HepG2 (cell line): Measurements from ENCODE around the gene TFE3. TPM values are rescaled to one million over a fixed set of nuclear protein-coding genes. Genes with fewer than 3 reads are reported as not detected.

Source experiments
- CTCF ChIP-seq: sonication (generic); formaldehyde crosslinking; IDR thresholded peaks from 2 replicates; pipeline ENCODE4 v1.5.0; 2020; ENCODE audit warnings: mild to moderate bottlenecking, missing genetic modification reagents, moderate library complexity
- IKZF5 ChIP-seq: IDR thresholded peaks from 2 replicates; pipeline ENCODE4 v1.6.1; 2018; ENCODE audit warnings: missing genetic modification reagents, mild to moderate bottlenecking, missing compliant biosample characterization
- MIXL1 ChIP-seq: IDR thresholded peaks from 2 replicates; pipeline ENCODE4 v1.6.1; 2016
- PITX1 ChIP-seq: sonication (generic); formaldehyde crosslinking; IDR thresholded peaks from 2 replicates; pipeline ENCODE4 v1.5.1; 2020; ENCODE audit warnings: mild to moderate bottlenecking, missing genetic modification reagents
- RBAK ChIP-seq: sonication (generic); formaldehyde crosslinking; IDR thresholded peaks from 2 replicates; pipeline ENCODE4 v1.5.1; 2020; ENCODE audit warnings: mild to moderate bottlenecking, missing genetic modification reagents
- TSC22D2 ChIP-seq: sonication (generic); formaldehyde crosslinking; IDR thresholded peaks from 2 replicates; pipeline ENCODE4 v1.5.1; 2020; ENCODE audit warnings: missing genetic modification reagents, mild to moderate bottlenecking, borderline replicate concordance
- ZBED4 ChIP-seq: sonication (generic); formaldehyde crosslinking; IDR thresholded peaks from 2 replicates; pipeline ENCODE4 v1.4.0; 2020; ENCODE audit warnings: missing genetic modification reagents, borderline replicate concordance
- ZBTB39 ChIP-seq: sonication (generic); formaldehyde crosslinking; IDR thresholded peaks from 2 replicates; pipeline ENCODE4 v1.5.0; 2020; ENCODE audit warnings: missing genetic modification reagents
- ZNF687 ChIP-seq: sonication (generic); formaldehyde crosslinking; IDR thresholded peaks from 2 replicates; pipeline ENCODE4 v1.5.1; 2020; ENCODE audit warnings: mild to moderate bottlenecking, missing genetic modification reagents, moderate library complexity
- ZNF770 ChIP-seq: sonication (generic); formaldehyde crosslinking; IDR thresholded peaks from 2 replicates; pipeline ENCODE4 v1.5.0; 2020; ENCODE audit warnings: mild to moderate bottlenecking, missing genetic modification reagents
- ZNF83 ChIP-seq: sonication (generic); formaldehyde crosslinking; IDR thresholded peaks from 2 replicates; pipeline ENCODE4 v1.4.0; 2020; ENCODE audit warnings: missing genetic modification reagents, mild to moderate bottlenecking, borderline replicate concordance
- polyA plus RNA-seq, 8 experiments: library from polyadenylated mRNA; depleted of rRNA in 3 of 8; stranded (reverse) in 7 of 8; unstranded in 1 of 8; fragments of >200 nt; fragmentation: Illumina TruSeq in 4 of 8; extraction: Trizol in 4 of 8; gene quantifications; 2 replicates each; pipeline versions ENCODE4 v1.2.1 to v1.2.3, GENCODE V29; 2011 to 2016; ENCODE audit warnings: low read depth in 4 of 8, missing spikeins in 1 of 8, mixed read lengths in 1 of 8; ENCODE audit not compliant: insufficient read depth in 1 of 8
- total RNA-seq, 5 experiments: library from RNA; depleted of rRNA; stranded (reverse); fragments of >200 nt; fragmentation: Illumina TruSeq; extraction: Trizol; gene quantifications; 2 replicates each; pipeline ENCODE4 v1.2.3, GENCODE V29; 2016; ENCODE audit warnings: low read depth in 1 of 5

Gene TFE3
- total and polyA plus RNA-seq, 2 of the 13 experiments (the other 11 are each of a cell fraction or from before 2014, with no cell fraction given) = 8.3 to 12.3 TPM

GRCh38 chrX:49043220-49043986 lies at the start of gene TFE3 (continued):
- no peak for TF ChIP-seq ZBTB39 (CRISPR knock-in tag)
- no peak for TF ChIP-seq TSC22D2 (CRISPR knock-in tag)
- TF ChIP-seq ZNF83 = no peak
- no peak; the same call in 1 of the 2 replicates for TF ChIP-seq MIXL1 (CRISPR knock-in tag)
- TF ChIP-seq CTCF (CRISPR knock-in tag) = peak; percentile 89
- no peak for TF ChIP-seq RBAK (CRISPR knock-in tag)
- peak; percentile 32; the same call in 1 of the 2 replicates for TF ChIP-seq ZNF770 (CRISPR knock-in tag)
- TF ChIP-seq ZNF687 = peak; percentile 58; the same call in 1 of the 2 replicates
- TF ChIP-seq IKZF5 (CRISPR knock-in tag) = no peak
- no peak for TF ChIP-seq ZBED4 (CRISPR knock-in tag)
- peak; percentile 28; the same call in 1 of the 2 replicates for TF ChIP-seq PITX1 (CRISPR knock-in tag)
